Stimulated activated CD4-positive, alpha-beta T cell treated with anti-CD3 and anti-CD28 coated beads, Interleukin-15, amount 100 ng/mL, for 1 hour (primary cell): ENCODE data around the gene CDK10.

ENCODE experiments used
- DNase-seq, 2 donors: peaks; one replicate each; pipeline ENCODE4 v3.0.0-alpha.2; 2020; ENCODE audit warnings: low read depth in 1 of 2, low spot score in 1 of 2

The CDK10 gene

DNA sequence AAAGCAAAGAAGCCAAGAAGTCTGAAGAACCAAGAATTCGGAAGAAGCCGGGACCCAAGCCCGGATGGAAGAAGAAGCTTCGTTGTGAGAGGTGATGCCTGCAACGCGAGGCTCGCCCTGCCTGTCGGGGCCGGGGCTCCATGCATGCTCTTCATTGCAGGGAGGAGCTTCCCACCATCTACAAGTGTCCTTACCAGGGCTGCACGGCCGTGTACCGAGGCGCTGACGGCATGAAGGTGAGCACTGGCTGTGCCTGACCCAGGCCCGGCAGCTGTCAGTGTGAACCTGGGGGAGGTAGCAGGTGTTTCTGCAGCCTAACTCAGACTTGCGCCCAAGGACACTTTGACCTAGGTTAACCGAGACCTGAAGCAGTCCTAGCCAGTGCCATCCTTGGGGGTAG is 46.8 kb downstream of the CDK10 start:
- DNase-seq = no peak

DNA sequence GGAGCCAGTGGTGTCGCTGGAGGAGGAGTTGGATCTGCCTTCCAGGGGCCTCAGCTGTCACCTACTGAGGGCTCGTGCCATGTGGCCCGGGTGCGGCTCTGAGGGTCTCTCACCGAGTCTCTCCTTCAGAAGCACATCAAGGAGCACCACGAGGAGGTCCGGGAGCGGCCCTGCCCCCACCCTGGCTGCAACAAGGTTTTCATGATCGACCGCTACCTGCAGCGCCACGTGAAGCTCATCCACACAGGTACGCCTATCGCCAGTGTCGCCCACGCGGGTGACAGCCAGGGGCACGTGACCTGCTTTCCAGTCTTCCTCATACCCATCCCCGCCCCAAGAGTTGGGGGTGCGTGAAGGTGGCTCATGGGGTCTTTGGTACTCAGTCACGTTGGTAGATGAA is 47.3 kb downstream of the CDK10 start:
- no peak for DNase-seq

DNA sequence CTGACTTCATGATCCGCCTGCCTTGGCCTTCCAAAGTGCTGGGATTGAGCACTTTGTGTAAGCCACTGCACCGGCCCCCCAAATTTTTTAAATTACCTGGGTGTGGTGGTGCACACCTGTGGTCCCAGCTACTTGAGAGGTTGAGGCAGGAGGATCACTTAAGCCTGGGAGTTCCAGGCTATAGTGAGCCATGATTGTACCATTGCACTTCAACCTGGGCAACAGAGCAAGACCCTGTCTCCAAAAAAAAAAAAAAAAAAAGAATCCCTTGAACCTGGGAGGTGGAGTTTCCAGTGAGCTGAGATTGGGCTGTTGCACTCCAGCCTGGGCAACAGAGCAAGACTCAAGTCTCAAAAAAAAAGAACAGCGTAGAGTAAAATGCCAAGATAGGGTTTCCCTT is 50.1 kb downstream of the CDK10 start:
- DNase-seq = no peak

DNA sequence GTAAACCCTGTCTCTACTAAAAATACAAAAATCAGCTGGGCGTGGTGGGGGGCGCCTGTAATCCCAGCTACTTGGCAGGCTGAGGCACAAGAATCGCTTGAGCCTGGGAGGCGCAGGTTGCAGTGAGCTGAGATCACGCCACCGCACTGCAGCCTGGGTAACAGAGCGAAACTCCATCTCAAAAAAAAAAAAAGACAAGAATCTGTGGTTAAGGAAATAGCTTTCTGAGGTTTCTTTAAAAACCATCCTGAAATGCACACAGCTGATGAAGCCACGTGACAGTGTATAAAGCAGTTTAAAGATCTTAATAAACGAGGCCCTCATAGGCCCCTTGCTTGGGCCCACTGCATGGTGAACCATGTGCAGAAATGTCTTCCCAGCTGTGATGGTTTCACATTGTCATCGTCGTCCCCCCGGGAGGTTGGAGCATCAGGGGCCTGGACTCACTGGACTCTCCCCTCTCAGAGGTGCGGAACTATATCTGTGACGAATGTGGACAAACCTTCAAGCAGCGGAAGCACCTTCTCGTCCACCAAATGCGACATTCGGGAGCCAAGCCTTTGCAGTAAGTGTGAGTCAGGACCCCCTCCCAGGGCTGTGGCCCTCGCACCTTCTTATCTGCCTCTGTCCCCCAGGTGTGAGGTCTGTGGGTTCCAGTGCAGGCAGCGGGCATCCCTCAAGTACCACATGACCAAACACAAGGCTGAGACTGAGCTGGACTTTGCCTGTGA is 51.0 kb downstream of the CDK10 start:
- no peak for DNase-seq

DNA sequence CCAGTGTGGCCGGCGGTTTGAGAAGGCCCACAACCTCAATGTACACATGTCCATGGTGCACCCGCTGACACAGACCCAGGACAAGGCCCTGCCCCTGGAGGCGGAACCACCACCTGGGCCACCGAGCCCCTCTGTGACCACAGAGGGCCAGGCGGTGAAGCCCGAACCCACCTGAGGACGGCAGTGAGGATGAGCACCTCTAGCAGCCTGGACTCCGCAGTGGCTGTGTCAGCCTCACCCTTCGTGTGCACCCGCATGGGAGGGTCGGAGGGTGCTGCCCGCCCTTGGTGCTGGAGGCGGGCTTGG is 51.5 kb downstream of the CDK10 start:
- DNase-seq = no peak

DNA sequence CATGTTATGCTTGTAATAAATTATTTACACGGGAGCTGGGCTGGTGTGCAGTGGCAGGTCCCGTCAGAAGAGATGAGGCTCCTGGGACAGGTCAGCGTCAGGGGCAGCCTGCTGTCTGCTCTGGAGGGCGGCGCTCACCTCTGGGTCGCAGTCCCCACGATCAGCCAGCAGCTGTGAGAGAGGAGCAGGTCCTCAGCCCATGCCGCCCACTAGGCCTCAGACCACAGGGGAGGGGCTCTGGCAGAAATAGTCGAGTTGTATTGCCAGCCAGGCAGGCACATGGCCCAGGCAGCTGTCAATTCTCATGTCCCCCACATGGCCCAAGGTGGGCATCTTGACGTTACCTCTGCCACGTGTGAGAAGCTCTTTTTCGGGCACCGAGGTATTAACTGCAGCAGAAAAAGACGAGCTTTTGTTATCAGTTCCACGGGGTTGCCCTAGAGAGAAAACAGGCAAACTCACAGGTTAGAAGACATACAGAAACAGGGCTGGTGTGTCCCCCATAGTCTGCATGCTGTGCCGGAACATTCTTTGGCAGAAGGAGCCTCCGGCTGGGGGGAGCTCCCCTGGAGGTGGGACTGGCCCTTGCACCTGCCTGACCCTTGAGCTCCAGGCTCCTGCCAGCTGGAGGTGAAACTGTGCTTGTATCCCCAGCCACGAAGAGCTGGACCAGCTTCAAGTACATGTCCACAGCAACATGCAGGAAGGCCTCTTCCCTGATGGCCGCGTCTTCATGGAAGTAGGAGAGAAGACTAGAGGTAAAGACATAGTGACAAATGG is 52.2 kb downstream of the CDK10 start:
- DNase-seq = no peak

DNA sequence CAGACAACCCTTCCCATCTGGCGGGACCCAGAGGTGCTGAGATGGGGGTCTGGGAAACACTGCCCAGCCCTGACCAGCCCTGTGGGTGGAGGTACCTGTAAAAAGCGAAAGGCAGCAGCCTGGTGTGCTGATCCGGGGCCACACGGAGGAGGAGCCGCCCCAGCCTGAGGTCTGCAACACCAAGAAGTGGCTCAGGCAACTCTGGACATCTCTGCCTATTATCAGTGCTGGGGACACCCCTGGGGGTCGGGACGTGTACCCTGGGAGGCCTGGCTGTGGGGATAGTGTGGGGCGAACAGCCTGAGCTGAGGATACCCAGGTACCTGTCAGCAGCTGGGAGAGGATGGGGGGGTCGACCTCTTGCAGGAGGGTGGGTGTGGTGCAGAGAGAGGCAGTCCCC is 52.9 kb downstream of the CDK10 start:
- no peak for DNase-seq

DNA sequence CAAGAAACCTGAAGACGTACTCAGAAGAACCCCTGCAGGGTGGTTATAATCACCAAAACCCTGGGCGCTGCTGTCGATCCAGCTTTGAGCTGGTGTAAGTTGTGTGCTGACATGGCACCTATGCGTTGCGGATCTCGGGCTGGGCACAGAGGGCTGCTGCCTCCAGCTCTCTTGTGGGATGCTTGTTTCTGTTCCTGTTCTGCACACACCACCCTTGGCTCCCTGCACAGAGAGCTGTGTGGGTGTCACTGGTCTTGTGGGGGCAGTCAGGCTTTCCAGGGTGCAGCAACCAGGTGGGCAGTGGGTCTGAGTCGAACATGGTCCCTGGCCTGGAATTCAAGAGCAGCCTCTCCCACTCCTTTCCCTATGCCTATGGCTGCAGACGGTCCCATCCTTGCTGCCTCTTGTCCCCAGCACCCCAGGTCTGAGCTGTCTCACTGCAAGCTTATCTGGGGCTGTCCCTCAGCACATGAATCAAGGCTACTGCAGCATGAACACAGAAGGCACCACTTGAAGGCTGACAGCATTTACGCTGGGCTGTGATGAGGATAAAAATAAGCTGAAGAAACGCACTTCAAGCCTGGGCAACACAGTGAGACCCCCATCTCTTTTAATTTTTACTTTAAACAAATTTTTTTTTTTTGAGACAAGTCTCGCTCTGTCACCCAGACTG is 55.0 kb downstream of the CDK10 start:
- no peak for DNase-seq

DNA sequence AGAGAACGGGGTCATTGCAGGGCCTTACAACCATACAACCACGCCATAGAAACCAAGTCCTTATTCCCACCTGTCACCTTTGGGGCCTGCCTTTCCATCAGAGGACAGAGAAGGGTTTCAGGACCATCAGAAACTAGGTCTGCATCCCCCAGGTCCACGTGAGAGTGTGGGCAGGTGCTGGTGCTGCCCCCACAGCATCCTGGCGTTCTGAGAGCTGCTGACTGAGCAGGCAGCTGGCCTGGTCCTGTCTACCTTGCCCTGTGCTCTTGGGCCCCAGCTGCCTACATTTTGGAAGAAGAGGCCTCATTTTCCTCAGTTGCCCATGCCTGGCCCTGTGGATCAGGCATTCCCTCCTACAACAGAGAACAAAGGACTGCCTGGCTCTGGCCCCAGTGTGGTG is 56.5 kb downstream of the CDK10 start:
- DNase-seq = no peak

DNA sequence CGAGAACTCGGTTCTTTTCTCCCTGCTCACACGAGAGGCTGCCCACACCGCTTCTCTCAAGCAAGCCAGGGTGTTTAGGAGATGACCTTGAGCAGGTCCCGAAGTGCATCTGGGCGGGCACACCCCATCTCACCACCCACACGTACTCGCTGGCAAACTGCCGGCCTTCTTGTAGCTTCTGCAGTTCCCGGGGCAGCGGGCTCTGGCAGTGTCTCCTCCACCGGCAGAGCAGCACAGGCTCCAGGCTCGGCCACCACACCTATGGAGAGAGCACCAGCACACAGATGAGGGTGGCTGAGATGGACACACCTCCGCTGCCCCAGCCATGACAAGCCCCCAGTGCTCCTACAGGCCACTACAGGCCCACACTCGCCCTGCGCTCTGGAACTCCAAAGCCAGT is 58.3 kb downstream of the CDK10 start:
- no peak for DNase-seq
